Mucosa of stomach (tissue), 1 donor: Measurements from ENCODE around the gene MTR.

Experiments
- H3K27me3 ChIP-seq: one replicate; pipeline ENCODE4 v1.7.0; 2013; ENCODE audit warnings: mild to moderate bottlenecking, low read length; ENCODE audit not compliant: control insufficient read depth, insufficient read depth
- H3K36me3 ChIP-seq: one replicate; pipeline ENCODE4 v1.7.0; 2013; ENCODE audit warnings: low read length; ENCODE audit not compliant: control insufficient read depth, insufficient read depth
- H3K4me1 ChIP-seq: one replicate; pipeline ENCODE4 v1.7.0; 2013; ENCODE audit warnings: mild to moderate bottlenecking, low read length; ENCODE audit not compliant: control insufficient read depth, insufficient read depth
- H3K4me3 ChIP-seq: one replicate; pipeline ENCODE4 v1.7.0; 2013; ENCODE audit warnings: low read length
- H3K9ac ChIP-seq: one replicate; pipeline ENCODE4 v1.7.0; 2013; ENCODE audit warnings: mild to moderate bottlenecking, low read length, moderate library complexity
- H3K9me3 ChIP-seq: one replicate; pipeline ENCODE4 v1.7.0; 2013; ENCODE audit warnings: mild to moderate bottlenecking, low read length, moderate library complexity; ENCODE audit not compliant: control insufficient read depth
- donor health status: Pancreatic carcinoma.

Gene MTR

GRCh38 chr1:236861560-236862218, 66.6 kb downstream of the MTR start:
- H3K36me3 ChIP-seq: no peaks in the 10 kb centered on the region
- H3K9ac ChIP-seq: no peak overlapping the region
- H3K4me3 ChIP-seq: no peak overlapping the region
- H3K9me3 ChIP-seq: no peaks in the 10 kb centered on the region
- no peaks in the 10 kb centered on the region for H3K4me1 ChIP-seq
- no peaks in the 10 kb centered on the region for H3K27me3 ChIP-seq

GRCh38 chr1:236862219-236862591, 67.1 kb downstream of the MTR start:
- Histone ChIP-seq H3K9ac (no peak overlapping the region), H3K4me1 (no peaks in the 10 kb centered on the region), H3K27me3 (no peaks in the 10 kb centered on the region), H3K9me3 (no peaks in the 10 kb centered on the region), H3K4me3 (no peak overlapping the region), H3K36me3 (no peaks in the 10 kb centered on the region)

GRCh38 chr1:236862615-236863211, 67.6 kb downstream of the MTR start:
- Histone ChIP-seq H3K4me1 (no peaks in the 10 kb centered on the region), H3K9ac (no peak overlapping the region), H3K9me3 (no peaks in the 10 kb centered on the region), H3K36me3 (no peaks in the 10 kb centered on the region), H3K27me3 (no peaks in the 10 kb centered on the region), H3K4me3 (no peak overlapping the region)

GRCh38 chr1:236864211-236864610, 69.1 kb downstream of the MTR start:
- H3K9me3 ChIP-seq: no peaks in the 10 kb centered on the region
- no peak overlapping the region for H3K4me3 ChIP-seq
- H3K27me3 ChIP-seq: no peaks in the 10 kb centered on the region
- no peaks in the 10 kb centered on the region for H3K36me3 ChIP-seq
- H3K4me1 ChIP-seq: no peaks in the 10 kb centered on the region
- H3K9ac ChIP-seq: no peak overlapping the region

- no peaks in the 10 kb centered on the region for H3K4me1 ChIP-seq
- no peaks in the 10 kb centered on the region for H3K36me3 ChIP-seq
- H3K27me3 ChIP-seq: no peaks in the 10 kb centered on the region
- H3K9me3 ChIP-seq: no peaks in the 10 kb centered on the region
- H3K4me3 ChIP-seq: no peak overlapping the region
- no peak overlapping the region for H3K9ac ChIP-seq
Measured at GRCh38 chr1:236864996-236865817, 70.1 kb downstream of the MTR start.

GRCh38 chr1:236865818-236866155, 70.7 kb downstream of the MTR start:
- Histone ChIP-seq H3K36me3 (no peaks in the 10 kb centered on the region), H3K4me1 (no peaks in the 10 kb centered on the region)

GRCh38 chr1:236868625-236869467, 73.8 kb downstream of the MTR start:
- Histone ChIP-seq H3K27me3 (no peaks in the 10 kb centered on the region), H3K4me1 (no peaks in the 10 kb centered on the region), H3K9ac (no peak overlapping the region), H3K36me3 (no peaks in the 10 kb centered on the region), H3K9me3 (no peaks in the 10 kb centered on the region), H3K4me3 (no peak overlapping the region)

More at GRCh38 chr1:236865818-236866155, 70.7 kb downstream of the MTR start:
- no peak overlapping the region for H3K4me3 ChIP-seq
- no peaks in the 10 kb centered on the region for H3K9me3 ChIP-seq
- H3K9ac ChIP-seq: no peak overlapping the region
- no peaks in the 10 kb centered on the region for H3K27me3 ChIP-seq

- no peaks in the 10 kb centered on the region for H3K4me1 ChIP-seq
- H3K9me3 ChIP-seq: no peaks in the 10 kb centered on the region
- H3K4me3 ChIP-seq: no peak overlapping the region
- no peak overlapping the region for H3K9ac ChIP-seq
- H3K36me3 ChIP-seq: no peaks in the 10 kb centered on the region
- H3K27me3 ChIP-seq: no peaks in the 10 kb centered on the region
Measured at GRCh38 chr1:236869911-236870310, 74.8 kb downstream of the MTR start.

GRCh38 chr1:236870721-236871120, 75.6 kb downstream of the MTR start:
- Histone ChIP-seq H3K9ac (no peak overlapping the region), H3K4me3 (no peak overlapping the region), H3K27me3 (no peaks in the 10 kb centered on the region), H3K36me3 (no peaks in the 10 kb centered on the region), H3K4me1 (no peaks in the 10 kb centered on the region), H3K9me3 (no peaks in the 10 kb centered on the region)

- Histone ChIP-seq H3K9me3 (no peaks in the 10 kb centered on the region), H3K9ac (no peak overlapping the region), H3K4me1 (no peaks in the 10 kb centered on the region), H3K27me3 (no peaks in the 10 kb centered on the region), H3K36me3 (no peaks in the 10 kb centered on the region), H3K4me3 (no peak overlapping the region)
Measured at GRCh38 chr1:236872075-236872666, 77.1 kb downstream of the MTR start.

- no peak overlapping the region for H3K4me3 ChIP-seq
- no peaks in the 10 kb centered on the region for H3K4me1 ChIP-seq
- no peaks in the 10 kb centered on the region for H3K36me3 ChIP-seq
- no peaks in the 10 kb centered on the region for H3K9me3 ChIP-seq
- no peaks in the 10 kb centered on the region for H3K27me3 ChIP-seq
- no peak overlapping the region for H3K9ac ChIP-seq
Measured at GRCh38 chr1:236875975-236876374, 80.9 kb downstream of the MTR start.
